Bone marrow (tissue), 2 donors: ENCODE data around the gene NRN1.
"Not testable (repeated sequence)": the region's sequence is repeated elsewhere in the genome, so short reads cannot be mapped to it uniquely, and the experiment has no call there.

Source experiments
- DNase-seq, 2 donors: peaks; one replicate each; lab custom pipeline; 2025; lab: John Stamatoyannopoulos, UW

NRN1 gene

GRCh38 chr6:5981126-5982026 is 25.3 kb downstream of the NRN1 start:
- DNase-seq: peak in 1 of 2 donors; percentile 47

GRCh38 chr6:5979650-5980420 is 26.9 kb downstream of the NRN1 start:
- DNase-seq: no peak

GRCh38 chr6:5976811-5977210 is 29.9 kb downstream of the NRN1 start:
- no peak for DNase-seq

GRCh38 chr6:5968817-5969734 is 37.6 kb downstream of the NRN1 start:
- no peak for DNase-seq

- not testable (repeated sequence) for DNase-seq
Measured at GRCh38 chr6:5968036-5968435, 38.7 kb downstream of the NRN1 start.

- DNase-seq: no peak
Measured at GRCh38 chr6:5967594-5967993, 39.1 kb downstream of the NRN1 start.

- no peak for DNase-seq
Measured at GRCh38 chr6:5962794-5963193, 43.9 kb downstream of the NRN1 start.

GRCh38 chr6:5961836-5962235 is 44.9 kb downstream of the NRN1 start:
- DNase-seq: no peak

GRCh38 chr6:5960456-5960855 is 46.3 kb downstream of the NRN1 start:
- no peak for DNase-seq

- no peak for DNase-seq
Measured at GRCh38 chr6:5958921-5959320, 47.8 kb downstream of the NRN1 start.

- no peak for DNase-seq
Measured at GRCh38 chr6:5956939-5957338, 49.8 kb downstream of the NRN1 start.

- peak in 1 of 2 donors; percentile 2 for DNase-seq
Measured at GRCh38 chr6:5950361-5950785, 56.4 kb downstream of the NRN1 start.
